H1 (cell line): ENCODE measurements around the gene PA2G4. TPM values are rescaled to one million over a fixed set of nuclear protein-coding genes. Genes with fewer than 3 reads are reported as not detected.

Experiments
- CTCF ChIA-PET: fragments of 300-600 bp; sonication (Branson Sonifier 250); formaldehyde crosslinking; loops from one replicate; lab custom pipeline; 2021; ENCODE audit not compliant: partially characterized antibody; lab: Charles Lee
- POLR2A ChIA-PET: fragments of 300-600 bp; sonication (Branson Sonifier 250); formaldehyde crosslinking; loops from one replicate; lab custom pipeline; 2021; ENCODE audit warnings: inconsistent platforms; ENCODE audit not compliant: partially characterized antibody; lab: Charles Lee
- DNase-seq, 2 experiments: peaks; one replicate each; pipeline versions ENCODE4 v3.0.0 to v3.0.0-alpha.2; 2010 to 2022; ENCODE audit warnings: low spot score in 2 of 2, low read depth in 1 of 2, mixed read lengths in 1 of 2
- FAIRE-seq: peaks from 2 replicates; lab custom pipeline; 2011; peaks lifted over from hg19 to GRCh38; lab: Jason Lieb, UNC
- H2AFZ ChIP-seq: 2 replicates; pipeline ENCODE4 v1.8.1; 2012; ENCODE audit warnings: low read length, inconsistent platforms
- H2AK5ac ChIP-seq: 2 replicates; pipeline ENCODE4 v1.6.1; 2013; ENCODE audit warnings: low read depth, low read length
- H2BK120ac ChIP-seq: replicated peaks from 2 replicates; pipeline ENCODE3; 2013; ENCODE audit warnings: low read depth, low read length, inconsistent platforms
- H2BK12ac ChIP-seq: 2 replicates; pipeline ENCODE4 v1.6.1; 2013; ENCODE audit warnings: low read depth, low read length
- H2BK15ac ChIP-seq: 2 replicates; pipeline ENCODE4 v1.6.1; 2013; ENCODE audit warnings: low read length
- H2BK20ac ChIP-seq: 2 replicates; pipeline ENCODE4 v1.6.1; 2013; ENCODE audit warnings: low read length
- H2BK5ac ChIP-seq: 2 replicates; pipeline ENCODE4 v1.6.1; 2013; ENCODE audit warnings: low read depth, low read length
- H3K14ac ChIP-seq: 2 replicates; pipeline ENCODE4 v1.6.1; 2013; ENCODE audit warnings: inconsistent platforms; ENCODE audit not compliant: insufficient read length
- H3K18ac ChIP-seq: 2 replicates; pipeline ENCODE4 v1.6.1; 2013; ENCODE audit warnings: low read length; ENCODE audit errors: extremely low read depth
- H3K23ac ChIP-seq: 2 replicates; pipeline ENCODE4 v1.6.1; 2013; ENCODE audit warnings: inconsistent platforms; ENCODE audit not compliant: insufficient read length
- H3K23me2 ChIP-seq: 2 replicates; pipeline ENCODE4 v1.6.1; 2013; ENCODE audit warnings: low read depth, low read length
- H3K27ac ChIP-seq: 2 replicates; pipeline ENCODE4 v1.6.1; 2011; ENCODE audit warnings: low read depth, low read length, inconsistent platforms
- H3K27me3 ChIP-seq, 4 experiments: replicated peaks in 1 of 4; 1 replicate in 1 of 4; 2 replicates in 3 of 4; pipeline versions ENCODE4 v1.6.1 to v1.8.1; 2011 to 2013; ENCODE audit warnings: low read length in 3 of 4, mild to moderate bottlenecking in 3 of 4, inconsistent platforms in 2 of 4, mixed read lengths in 2 of 4, moderate library complexity in 1 of 4; ENCODE audit not compliant: control insufficient read depth in 3 of 4, insufficient read depth in 3 of 4; ENCODE audit errors: extremely low read depth in 1 of 4
- H3K36me3 ChIP-seq, 4 experiments: 2 replicates each; pipeline versions ENCODE4 v1.6.1 to v1.8.1; 2011 to 2013; ENCODE audit warnings: mild to moderate bottlenecking in 4 of 4, low read length in 3 of 4, moderate library complexity in 2 of 4, control low read depth in 1 of 4, inconsistent platforms in 1 of 4; ENCODE audit not compliant: insufficient read depth in 4 of 4, control insufficient read depth in 2 of 4
- H3K4ac ChIP-seq: replicated peaks from 2 replicates; pipeline ENCODE3; 2013; ENCODE audit warnings: low read length, low read depth, mixed read lengths, inconsistent platforms; ENCODE audit not compliant: insufficient read length
- H3K4me1 ChIP-seq, 4 experiments: replicated peaks in 1 of 4; 1 replicate in 1 of 4; 2 replicates in 3 of 4; pipeline versions ENCODE4 v1.6.1 to v1.8.1; 2011 to 2013; ENCODE audit warnings: low read length in 3 of 4, inconsistent platforms in 2 of 4, mixed read lengths in 1 of 4; ENCODE audit not compliant: insufficient read depth in 4 of 4, control insufficient read depth in 3 of 4
- H3K4me2 ChIP-seq, 2 experiments: 2 replicates each; pipeline versions ENCODE4 v1.6.1 to v1.8.1; 2011 to 2013; ENCODE audit warnings: low read depth in 2 of 2, low read length in 2 of 2, control low read depth in 1 of 2, inconsistent platforms in 1 of 2, mild to moderate bottlenecking in 1 of 2; ENCODE audit not compliant: insufficient read depth in 1 of 2
- H3K4me3 ChIP-seq, 4 experiments: fragments of 200-600, 300-600 bp in 1 of 4; sonication (generic), shearing (Covaris generic), sonication (Bioruptor Twin) in 1 of 4; 2 replicates each; pipeline versions ENCODE4 v1.5.1 to v1.8.1; 2011 to 2016; ENCODE audit warnings: low read length in 4 of 4, low read depth in 3 of 4, control low read depth in 2 of 4, inconsistent platforms in 2 of 4, mild to moderate bottlenecking in 2 of 4, mixed read lengths in 1 of 4, moderate library complexity in 1 of 4; ENCODE audit not compliant: insufficient read depth in 2 of 4; ENCODE audit errors: extremely low read depth in 1 of 4
- H3K56ac ChIP-seq: replicated peaks from 2 replicates; pipeline ENCODE3; 2013; ENCODE audit warnings: low read depth, mild to moderate bottlenecking, mixed read lengths, low read length, inconsistent platforms; ENCODE audit not compliant: insufficient read length
- H3K79me1 ChIP-seq: 2 replicates; pipeline ENCODE4 v1.6.1; 2013; ENCODE audit warnings: low read depth, low read length, control low read depth
- H3K79me2 ChIP-seq, 2 experiments: 2 replicates each; pipeline versions ENCODE4 v1.6.1 to v1.8.1; 2012 to 2013; ENCODE audit warnings: low read length in 2 of 2, mild to moderate bottlenecking in 2 of 2, inconsistent platforms in 1 of 2; ENCODE audit not compliant: insufficient read depth in 2 of 2, control insufficient read depth in 1 of 2
- H3K9ac ChIP-seq, 4 experiments: replicated peaks in 1 of 4; 1 replicate in 1 of 4; 2 replicates in 3 of 4; pipeline versions ENCODE4 v1.6.1 to v1.8.1; 2011 to 2013; ENCODE audit warnings: low read depth in 3 of 4, low read length in 3 of 4, control low read depth in 2 of 4, mild to moderate bottlenecking in 2 of 4, moderate library complexity in 2 of 4, inconsistent platforms in 1 of 4; ENCODE audit errors: extremely low read depth in 1 of 4
- H3K9me3 ChIP-seq, 2 experiments: 2 replicates each; pipeline versions ENCODE4 v1.6.1 to v1.8.1; 2012 to 2013; ENCODE audit warnings: mild to moderate bottlenecking in 2 of 2, moderate library complexity in 2 of 2, control low read depth in 1 of 2, inconsistent platforms in 1 of 2, low read depth in 1 of 2, low read length in 1 of 2, mixed read lengths in 1 of 2; ENCODE audit not compliant: insufficient read depth in 2 of 2
- H4K20me1 ChIP-seq, 2 experiments: replicated peaks in 1 of 2; 2 replicates each; pipeline versions ENCODE3 to v1.8.1; 2011 to 2013; ENCODE audit warnings: inconsistent platforms in 2 of 2, low read length in 2 of 2, mild to moderate bottlenecking in 1 of 2; ENCODE audit not compliant: insufficient read depth in 2 of 2, control insufficient read depth in 1 of 2
- H4K5ac ChIP-seq: 2 replicates; pipeline ENCODE4 v1.6.1; 2013; ENCODE audit warnings: low read length, low read depth, mixed read lengths, inconsistent platforms; ENCODE audit not compliant: insufficient read length
- H4K8ac ChIP-seq: 2 replicates; pipeline ENCODE4 v1.8.0; 2013; ENCODE audit warnings: mild to moderate bottlenecking, moderate library complexity, low read length, inconsistent platforms; ENCODE audit not compliant: insufficient read depth; ENCODE audit errors: extremely low read depth
- H4K91ac ChIP-seq: replicated peaks from 2 replicates; pipeline ENCODE3; 2013; ENCODE audit warnings: low read length, mixed read lengths, inconsistent platforms; ENCODE audit not compliant: insufficient read length
- ASH2L ChIP-seq: fragments of 200-600, 300-600 bp; sonication (generic); IDR thresholded peaks from one replicate; pipeline ENCODE4 v1.7.1; 2017; ENCODE audit warnings: low read length
- POLR2AphosphoS5 ChIP-seq: IDR thresholded peaks from 2 replicates; pipeline ENCODE4 v1.6.1; 2011; ENCODE audit warnings: low read depth, low read length
- WGBS, 2 experiments: shearing (Covaris generic) in 1 of 2; methylation state at CpG; one replicate each; pipeline versions ENCODE4 v1.1.6 to v1.1.7; 2013 to 2015; ENCODE audit warnings: low lambda C conversion rate in 2 of 2, mixed read lengths in 2 of 2, inconsistent platforms in 1 of 2, low coverage in 1 of 2, missing lambda C conversion rate in 1 of 2; ENCODE audit not compliant: insufficient replicate concordance in 2 of 2, insufficient coverage in 1 of 2, insufficient read length in 1 of 2; ENCODE audit errors: extremely low coverage in 1 of 2, missing lambda C conversion rate in 1 of 2; 5-methylcytosine and 5-hydroxymethylcytosine counted together
- polyA plus RNA-seq, 7 experiments: library from polyadenylated mRNA; depleted of rRNA in 3 of 7; stranded (reverse) in 5 of 7; unstranded in 2 of 7; fragments of >200 nt in 5 of 7; fragments of 200-250 nt in 2 of 7; gene quantifications; 1 replicate in 5 of 7; 2 replicates in 1 of 7; 4 replicates in 1 of 7; pipeline versions ENCODE4 v1.2.1 to v1.2.3, GENCODE V29; 2011 to 2013; ENCODE audit warnings: missing spikeins in 2 of 7, mixed read lengths in 2 of 7
- total RNA-seq: library from RNA; stranded (reverse); fragmentation: NEBNext Ultra II Directional; extraction: Animal tissue kit (Norgen Biotek cat#: 25700); gene quantifications from 2 replicates; pipeline ENCODE4 v1.2.1, GENCODE V29; 2021
- TF ChIP-seq, protein P1 (sequence below): IDR thresholded peaks from 2 replicates; pipeline ENCODE4 v1.6.1; 2011; ENCODE audit warnings: low read depth, mild to moderate bottlenecking, low read length; ENCODE audit not compliant: insufficient read depth

The PA2G4 gene
- total and polyA plus RNA-seq, 2 of the 8 experiments (the other 6 are each of a cell fraction or from before 2014, with no cell fraction given): 159 to 242 TPM

- Histone ChIP-seq H3K79me1 (peaks cover 3% of the 10 kb centered on the region; the same call in 1 of the 2 replicates), H4K20me1 (peaks cover 11 to 23% of the 10 kb centered on the region in 2 experiments), H3K4ac (no peak overlapping the region), H3K4me2 (peak overlapping the region in 1 of 2 experiments; percentile 77; a peak in 1 of 4 replicates), H3K4me1 (peaks cover 3 to 33% (median 20%) of the 10 kb centered on the region in 4 experiments), H3K18ac (no peak overlapping the region), H3K14ac (no peak overlapping the region), H2BK20ac (no peak overlapping the region), H3K23me2 (peaks cover 19% of the 10 kb centered on the region), H2AFZ (no peak overlapping the region), H3K4me3 (no peak overlapping the region), H4K91ac (no peak overlapping the region), H3K27me3 (no peaks in the 10 kb centered on the region), H3K9ac (no peak overlapping the region), H3K27ac (no peak overlapping the region), H2AK5ac (no peak overlapping the region), H3K56ac (no peak overlapping the region), H2BK12ac (no peak overlapping the region), H4K5ac (no peak overlapping the region), H2BK15ac (no peak overlapping the region), H2BK120ac (no peak overlapping the region), H3K9me3 (no peaks in the 10 kb centered on the region), H3K23ac (no peak overlapping the region), H2BK5ac (no peak overlapping the region; the same call in 1 of the 2 replicates), H3K79me2 (peaks cover 3 to 25% of the 10 kb centered on the region in 2 experiments), H4K8ac (peak overlapping the region; percentile 46), H3K36me3 (peaks cover 30 to 71% (median 54%) of the 10 kb centered on the region in 4 experiments)
- DNase-seq: no peak
- WGBS, 2 experiments: 92% methylated on average over 10 of the region's 10 CpGs; no CpG with 5 or more reads in 1 of the 2 experiments
- TF ChIP-seq ASH2L (peak; percentile 3), POLR2AphosphoS5 (peak; percentile 24)
- TF ChIP-seq, protein P1, sequence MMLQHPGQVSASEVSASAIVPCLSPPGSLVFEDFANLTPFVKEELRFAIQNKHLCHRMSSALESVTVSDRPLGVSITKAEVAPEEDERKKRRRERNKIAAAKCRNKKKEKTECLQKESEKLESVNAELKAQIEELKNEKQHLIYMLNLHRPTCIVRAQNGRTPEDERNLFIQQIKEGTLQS: no peak
- CTCF ChIA-PET: interaction anchor here (0.9 to 6.8 kb wide), 12 partner anchors 10 to 1020 kb away, joined by 3 to 47 read pairs (median 5); partner anchors contain the start of genes ESYT1, MYL6B, RNF41 and SMARCC2
- FAIRE-seq: no peak
- POLR2A ChIA-PET: interaction anchor here (0.7 to 15.6 kb wide), 21 partner anchors 8 to 197 kb away, joined by 3 to 656 read pairs (median 4); partner anchors contain the start of genes CNPY2, ERBB3, PA2G4 and RNF41
Observed at GRCh38 chr12:56161690-56162351, 57.5 kb downstream of the PA2G4 start.
